GM23338 (cell line): ENCODE measurements around the gene RAD51B. TPM values are rescaled to one million over a fixed set of nuclear protein-coding genes. Genes with fewer than 3 reads are reported as not detected.

Source experiments
- ATAC-seq: fragments of 200-7000 bp; cut with Tn5 transposase; 3 replicates; pipeline ENCODE4 v1.9.1; 2020
- DNase-seq: peaks from one replicate; pipeline ENCODE4 v3.0.0-alpha.2; 2015; ENCODE audit warnings: low spot score
- H2AFZ ChIP-seq: fragments of 200-600 bp; sonication (generic); 2 replicates; pipeline ENCODE4 v1.8.0; 2016; ENCODE audit warnings: antibody characterized with exemption, mild to moderate bottlenecking, moderate library complexity
- H3F3A ChIP-seq: fragments of 200-600 bp; sonication (generic); replicated peaks from 2 replicates; pipeline ENCODE4 v1.8.0; 2017; ENCODE audit warnings: antibody characterized with exemption, mixed run types, low read depth
- H3K27ac ChIP-seq: fragments of 200-600 bp; sonication (generic); 2 replicates; pipeline ENCODE4 v1.6.1; 2016; ENCODE audit warnings: low read depth
- H3K27me3 ChIP-seq: fragments of 200-600 bp; sonication (generic); 2 replicates; pipeline ENCODE4 v1.8.0; 2016; ENCODE audit warnings: mild to moderate bottlenecking, mixed run types, moderate library complexity; ENCODE audit not compliant: insufficient read depth
- H3K36me3 ChIP-seq: fragments of 200-600 bp; sonication (generic); 2 replicates; pipeline ENCODE4 v1.8.0; 2016; ENCODE audit warnings: mild to moderate bottlenecking; ENCODE audit not compliant: insufficient read depth
- H3K4me1 ChIP-seq: fragments of 200-600 bp; sonication (generic); 2 replicates; pipeline ENCODE4 v1.8.0; 2016; ENCODE audit warnings: mild to moderate bottlenecking, moderate library complexity; ENCODE audit not compliant: insufficient read depth
- H3K4me2 ChIP-seq: fragments of 200-600 bp; sonication (generic); 2 replicates; pipeline ENCODE4 v1.7.1; 2017; ENCODE audit warnings: mixed run types
- H3K4me3 ChIP-seq: fragments of 200-600 bp; sonication (generic); 2 replicates; pipeline ENCODE4 v1.6.1; 2016; ENCODE audit warnings: mixed run types
- H3K79me2 ChIP-seq: fragments of 200-600 bp; sonication (generic); replicated peaks from 2 replicates; pipeline ENCODE4 v1.8.0; 2017; ENCODE audit warnings: mild to moderate bottlenecking; ENCODE audit not compliant: insufficient read depth
- H3K9me2 ChIP-seq: fragments of 200-600 bp; sonication (generic); 2 replicates; pipeline ENCODE4 v1.8.0; 2017; ENCODE audit not compliant: insufficient read depth
- H4K20me1 ChIP-seq: fragments of 200-600 bp; sonication (generic); replicated peaks from 2 replicates; pipeline ENCODE4 v1.8.0; 2017; ENCODE audit warnings: mild to moderate bottlenecking; ENCODE audit not compliant: insufficient read depth
- H3K27ac Mint-ChIP-seq: 2 replicates; pipeline ENCODE4 v1.8.0; 2020; ENCODE audit warnings: inconsistent platforms, mild to moderate bottlenecking, moderate library complexity, mixed read lengths
- H3K27me3 Mint-ChIP-seq: 3 replicates; pipeline ENCODE4 v1.8.0; 2022; ENCODE audit warnings: low read depth, mild to moderate bottlenecking, moderate library complexity, mixed read lengths, inconsistent platforms; ENCODE audit not compliant: insufficient read depth, poor library complexity
- H3K36me3 Mint-ChIP-seq: 3 replicates; pipeline ENCODE4 v1.8.0; 2021; ENCODE audit warnings: low read depth, mild to moderate bottlenecking, inconsistent platforms, moderate library complexity, mixed read lengths
- H3K4me1 Mint-ChIP-seq: 3 replicates; pipeline ENCODE4 v1.8.0; 2020; ENCODE audit warnings: mild to moderate bottlenecking, inconsistent platforms, mixed read lengths
- H3K4me3 Mint-ChIP-seq: 3 replicates; pipeline ENCODE4 v1.8.0; 2021; ENCODE audit warnings: moderate library complexity, mild to moderate bottlenecking, inconsistent platforms, mixed read lengths
- H3K9me3 Mint-ChIP-seq: 3 replicates; pipeline ENCODE4 v1.8.0; 2020; ENCODE audit warnings: moderate library complexity, mild to moderate bottlenecking, inconsistent platforms, mixed read lengths
- CREB1 ChIP-seq: fragments of 250-450 bp; sonication (Bioruptor Pico); IDR thresholded peaks from 2 replicates; pipeline ENCODE4 v1.5.0; 2020; ENCODE audit warnings: low read depth, mild to moderate bottlenecking, moderate library complexity
- CTCF ChIP-seq, 2 experiments: fragments of 200-600 bp in 1 of 2; sonication (generic) in 1 of 2; conservative IDR thresholded peaks; 2 replicates each; pipeline versions ENCODE4 v1.5.1 to v1.6.1; 2016 to 2017; ENCODE audit warnings: antibody characterized with exemption in 2 of 2, low read depth in 2 of 2, mild to moderate bottlenecking in 2 of 2, moderate library complexity in 1 of 2
- ETS1 ChIP-seq: IDR thresholded peaks from 2 replicates; pipeline ENCODE4 v1.6.1; 2016; ENCODE audit warnings: antibody characterized with exemption
- EZH2 ChIP-seq: fragments of 200-600 bp; sonication (generic); IDR thresholded peaks from one replicate; pipeline ENCODE4 v1.8.0; 2017; ENCODE audit warnings: antibody characterized with exemption, mild to moderate bottlenecking, low read depth; ENCODE audit not compliant: unreplicated experiment
- EZH2phosphoT487 ChIP-seq: fragments of 200-600 bp; sonication (generic); IDR thresholded peaks from one replicate; pipeline ENCODE4 v1.8.1; 2018; ENCODE audit warnings: antibody characterized with exemption; ENCODE audit not compliant: unreplicated experiment
- JUNB ChIP-seq: IDR thresholded peaks from one replicate; pipeline ENCODE4 v1.6.1; 2016; ENCODE audit warnings: antibody characterized with exemption; ENCODE audit not compliant: unreplicated experiment
- POLR2AphosphoS5 ChIP-seq: IDR thresholded peaks from 2 replicates; pipeline ENCODE4 v1.6.1; 2016; ENCODE audit warnings: antibody characterized with exemption, low read depth
- REST ChIP-seq: IDR thresholded peaks from one replicate; pipeline ENCODE4 v1.6.1; 2018; ENCODE audit warnings: antibody characterized with exemption; ENCODE audit not compliant: unreplicated experiment
- STAT1 ChIP-seq: IDR thresholded peaks from one replicate; pipeline ENCODE4 v1.6.1; 2016; ENCODE audit warnings: antibody characterized with exemption; ENCODE audit not compliant: unreplicated experiment
- ZNF114 ChIP-seq: fragments of 250-450 bp; sonication (Bioruptor Pico); IDR thresholded peaks from 2 replicates; pipeline ENCODE4 v1.5.0; 2020; ENCODE audit warnings: mild to moderate bottlenecking, moderate library complexity
- ZNF331 ChIP-seq: fragments of 250-450 bp; sonication (Bioruptor Pico); IDR thresholded peaks from 2 replicates; pipeline ENCODE4 v1.5.0; 2020; ENCODE audit warnings: low read depth, mild to moderate bottlenecking, moderate library complexity
- polyA plus RNA-seq: library from polyadenylated mRNA; unstranded; fragments of >200 nt; fragmentation: Nextera tagmentation; extraction: Ambion mirVana; gene quantifications from 2 replicates; pipeline ENCODE4 v1.2.1, GENCODE V29; 2016
- total RNA-seq: library from RNA; depleted of rRNA; stranded (reverse); fragments of >200 nt; shearing (Covaris generic); gene quantifications from 2 replicates; pipeline ENCODE4 v1.2.3, GENCODE V29; 2014

RAD51B gene
- total and polyA plus RNA-seq, 2 experiments from 2014 or later, result 15.7 to 29.1 TPM

GRCh38 chr14:68493152-68493911 lies 673.8 kb downstream of the RAD51B start:
- Histone ChIP-seq H3K27me3 (no peaks in the 10 kb centered on the region), H3K4me2 (no peak overlapping the region), H3K4me1 (peaks cover 34% of the 10 kb centered on the region), H3K36me3 (no peaks in the 10 kb centered on the region), H3K4me3 (no peak overlapping the region), H3K79me2 (no peaks in the 10 kb centered on the region), H3F3A (no peaks in the 10 kb centered on the region), H3K27ac (no peak overlapping the region), H3K9me2 (peaks cover 6% of the 10 kb centered on the region; the same call in 1 of the 2 replicates), H2AFZ (no peak overlapping the region), H4K20me1 (no peaks in the 10 kb centered on the region)
- DNase-seq, result no peak
- peaks cover 43% of the 10 kb centered on the region for H3K4me1 Mint-ChIP-seq
- TF ChIP-seq EZH2phosphoT487 (no peak), ETS1 (no peak), EZH2 (no peak), CREB1 (CRISPR knock-in tag) (no peak), JUNB (no peak), ZNF331 (no peak), ZNF114 (CRISPR knock-in tag) (no peak)
- no peaks in the 10 kb centered on the region for H3K36me3 Mint-ChIP-seq
- peaks cover 9% of the 10 kb centered on the region for H3K27me3 Mint-ChIP-seq
- no peaks in the 10 kb centered on the region for H3K9me3 Mint-ChIP-seq
- peak overlapping the region; percentile 29; the same call in 1 of the 2 replicates for H3K27ac Mint-ChIP-seq
- no peak for ATAC-seq
- H3K4me3 Mint-ChIP-seq, result no peak overlapping the region; the same call in 2 of the 3 replicates

- ATAC-seq, result no peak
- Mint-ChIP-seq H3K4me3 (no peak overlapping the region), H3K9me3 (no peaks in the 10 kb centered on the region), H3K27me3 (peaks cover 10% of the 10 kb centered on the region), H3K4me1 (peaks cover 39% of the 10 kb centered on the region), H3K27ac (no peak overlapping the region), H3K36me3 (no peaks in the 10 kb centered on the region)
- Histone ChIP-seq H3K36me3 (no peaks in the 10 kb centered on the region), H3K4me3 (no peak overlapping the region), H3K79me2 (no peaks in the 10 kb centered on the region), H4K20me1 (no peaks in the 10 kb centered on the region), H3K4me2 (no peak overlapping the region), H3K9me2 (peaks cover 6% of the 10 kb centered on the region; the same call in 1 of the 2 replicates), H3K27me3 (no peaks in the 10 kb centered on the region), H2AFZ (0 out of 2 replicates have a peak overlapping the region, but pooled peaks have one; percentile 38), H3F3A (no peaks in the 10 kb centered on the region), H3K27ac (no peak overlapping the region), H3K4me1 (peaks cover 32% of the 10 kb centered on the region)
- no peak for DNase-seq
- TF ChIP-seq JUNB (no peak), STAT1 (no peak), ETS1 (no peak), EZH2phosphoT487 (no peak), CTCF (conservative IDR thresholded peaks at IDR 0.05; ENCODE audit: low read depth in 2 of 2) (no peak), REST (no peak), POLR2AphosphoS5 (no peak), ZNF114 (CRISPR knock-in tag) (no peak), ZNF331 (no peak), EZH2 (no peak), CREB1 (CRISPR knock-in tag) (no peak)
Measured at GRCh38 chr14:68495101-68496039, 675.8 kb downstream of the RAD51B start.
